GM19455 (cell line): ENCODE measurements around the gene ROR1.

Source experiments
- ATAC-seq: cut with Tn5 transposase; IDR thresholded peaks from one replicate; pipeline ENCODE4 v1.9.1; 2021; ENCODE audit not compliant: unreplicated experiment

ROR1 gene

DNA sequence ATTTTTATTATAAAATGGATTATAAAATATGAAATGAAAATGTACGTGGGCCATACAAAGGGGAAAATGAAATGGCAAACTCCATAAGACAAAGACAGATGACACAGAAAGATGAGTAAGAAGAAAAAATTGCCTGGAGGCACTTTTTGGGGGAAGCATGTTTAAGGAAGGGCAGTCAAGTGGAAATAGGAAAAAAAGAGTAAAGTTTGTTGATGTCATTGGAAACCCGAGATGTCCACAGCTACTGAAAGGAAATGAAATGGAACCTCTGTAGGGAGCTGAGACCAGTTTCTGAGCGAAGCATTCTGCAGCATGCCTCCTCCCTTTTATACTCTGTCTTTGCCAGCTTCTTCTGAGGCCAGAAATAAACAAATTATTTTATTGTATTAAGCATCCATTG is 226.2 kb downstream of the ROR1 start:
- ATAC-seq, result no peak

DNA sequence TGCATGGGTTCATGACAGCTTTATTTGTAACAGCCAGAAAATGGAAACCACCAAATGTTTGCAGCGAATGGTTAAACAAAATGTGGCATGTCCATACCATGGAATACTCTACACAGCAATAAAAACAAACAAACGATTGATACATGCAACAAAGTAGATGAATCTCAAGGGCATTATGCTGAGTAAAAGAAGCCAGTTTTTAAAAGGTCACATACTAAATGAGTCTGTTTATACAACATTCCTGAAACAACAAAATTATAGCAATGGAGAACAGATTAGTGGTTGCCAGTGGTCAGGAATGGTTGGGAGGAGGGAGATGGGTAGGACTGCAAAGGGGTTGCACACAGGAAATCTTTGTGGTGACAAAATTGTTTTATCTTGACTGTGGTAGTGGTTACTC is 227.2 kb downstream of the ROR1 start:
- no peak for ATAC-seq

DNA sequence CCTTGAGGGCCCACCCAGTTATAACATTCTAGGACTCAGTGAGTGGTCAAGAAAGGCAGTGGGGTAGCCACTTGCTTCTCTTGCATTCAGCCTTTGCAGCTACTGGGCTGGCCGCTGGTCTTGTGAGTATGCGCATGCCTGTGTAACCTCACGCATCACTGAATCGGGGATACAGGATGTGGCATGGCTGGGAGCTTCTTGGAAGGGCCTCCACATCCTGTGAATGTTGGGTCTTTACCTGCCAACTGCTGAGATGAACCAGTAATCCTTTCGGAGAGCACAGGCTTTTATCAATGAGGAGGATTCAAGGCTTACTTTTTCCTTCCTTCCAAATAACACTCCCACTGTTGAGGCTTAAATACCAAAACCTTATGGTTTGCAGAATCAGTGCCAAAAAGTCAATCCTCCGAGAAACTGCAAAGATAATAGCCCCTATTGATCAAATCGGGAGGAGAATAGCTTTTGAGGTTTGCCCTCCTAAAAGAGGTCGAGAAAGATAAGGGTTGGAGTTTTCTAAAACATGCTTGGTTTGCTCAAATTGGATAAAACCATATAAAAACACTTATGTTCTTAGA is 230.7 kb downstream of the ROR1 start:
- ATAC-seq, result no peak

DNA sequence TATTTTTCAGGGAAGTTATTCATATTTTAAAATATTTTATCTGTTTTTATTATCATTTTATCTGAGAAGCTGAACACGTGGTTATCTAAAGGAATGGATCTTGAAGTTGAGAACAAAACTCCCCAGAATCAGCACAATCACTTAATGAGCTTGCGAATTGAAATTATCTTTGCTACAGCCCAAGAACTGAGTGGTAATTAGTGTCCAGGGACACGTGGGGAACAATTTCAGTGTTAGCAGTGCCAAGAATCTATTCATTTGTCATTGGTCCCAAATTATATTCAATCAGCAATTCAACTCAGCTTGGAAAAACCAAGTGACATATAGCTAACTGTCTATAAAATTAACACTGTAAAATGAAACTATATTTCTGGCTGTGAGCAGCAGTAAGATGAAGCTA is 232.0 kb downstream of the ROR1 start:
- no peak for ATAC-seq

DNA sequence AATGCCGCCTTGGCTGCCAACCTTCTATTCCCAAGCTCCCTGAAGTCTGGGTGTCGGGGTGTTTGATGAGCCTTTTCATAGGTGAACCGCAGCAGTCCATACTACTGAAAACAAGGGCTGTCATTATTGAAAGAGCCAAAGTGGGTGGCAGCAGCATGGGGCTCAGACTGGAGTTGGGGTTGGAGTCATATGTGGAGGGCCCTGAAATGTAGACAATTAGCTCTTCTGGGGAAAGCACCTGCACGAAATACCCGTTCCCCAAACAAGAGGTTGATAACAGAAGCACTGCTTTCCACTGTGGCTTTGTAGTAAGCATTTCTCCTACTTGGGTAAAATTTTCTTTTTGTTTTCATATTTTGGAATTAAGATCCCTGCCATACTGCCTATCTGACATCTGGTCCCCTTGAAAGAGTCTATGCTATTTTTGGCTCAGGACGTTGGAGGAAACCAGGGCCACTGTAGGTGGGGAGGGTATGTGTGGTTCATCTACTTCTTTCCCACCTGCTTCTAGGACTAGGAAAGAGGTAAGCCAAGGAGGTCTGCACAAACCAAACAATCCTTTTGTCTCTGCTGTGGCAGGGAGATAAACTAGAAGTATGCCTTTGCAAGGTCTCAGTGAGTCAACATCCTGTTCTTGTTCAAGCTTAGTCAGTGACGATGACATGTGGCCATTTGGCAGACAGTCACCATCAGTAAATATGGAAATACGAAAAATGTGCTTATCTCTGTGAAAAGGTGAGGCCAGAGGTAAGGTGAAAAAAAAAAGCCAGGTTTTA is 232.6 kb downstream of the ROR1 start:
- ATAC-seq, result no peak

DNA sequence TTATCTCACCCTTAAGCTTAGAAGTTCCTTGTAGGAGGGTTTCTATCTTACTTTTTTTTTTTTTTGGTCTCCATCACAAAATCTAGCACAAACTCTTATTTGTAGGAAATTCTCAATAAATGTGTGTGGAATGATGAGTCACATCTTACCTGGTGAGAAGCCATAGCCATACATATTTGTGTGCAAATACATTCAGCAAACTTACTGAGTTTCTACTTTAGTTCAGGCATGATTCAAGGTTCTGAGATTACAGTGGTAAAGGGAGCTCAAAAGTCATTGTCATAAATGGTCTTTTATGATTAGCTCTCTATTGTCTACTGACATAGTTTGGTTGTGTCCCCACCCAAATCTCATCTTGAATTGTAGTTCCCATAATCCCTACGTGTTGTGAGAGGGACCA is 236.5 kb downstream of the ROR1 start:
- no peak for ATAC-seq

DNA sequence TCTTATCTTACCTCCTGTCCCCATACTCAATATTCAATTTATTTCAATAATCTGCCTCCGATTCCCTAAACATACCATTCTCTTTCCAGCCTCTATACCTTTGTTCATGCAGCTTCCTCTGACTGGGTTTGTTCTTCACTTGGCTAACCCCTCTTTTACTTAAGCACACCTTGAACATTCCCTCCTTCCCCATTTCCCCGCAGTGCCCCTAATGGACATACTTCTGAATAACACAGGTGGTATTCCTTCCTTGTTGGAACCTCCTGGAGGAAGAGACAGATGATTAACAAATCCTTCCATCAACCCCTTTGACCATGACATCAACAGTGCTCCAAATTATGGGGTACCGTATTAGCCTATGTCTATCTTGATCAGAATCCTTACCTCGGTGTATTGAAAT is 239.6 kb downstream of the ROR1 start:
- ATAC-seq, result no peak

DNA sequence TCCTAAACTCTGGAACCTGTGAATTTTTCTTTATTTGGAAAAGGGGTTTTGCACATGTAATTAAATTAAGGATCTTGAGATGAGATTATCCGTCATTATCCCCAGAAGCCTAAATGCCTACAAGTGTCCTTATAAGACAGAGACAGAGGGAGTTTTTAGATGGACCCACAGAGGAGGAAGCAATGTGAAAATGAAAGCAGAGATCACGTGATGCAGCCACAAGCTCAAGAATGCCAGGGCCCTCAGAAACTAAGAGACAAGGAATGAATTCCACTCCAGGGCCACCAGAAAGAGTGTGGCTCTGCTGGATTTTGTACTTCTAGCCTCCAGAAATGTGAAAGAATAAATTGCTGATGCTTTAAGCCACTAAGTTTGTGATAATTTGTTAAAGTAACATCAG is 246.0 kb downstream of the ROR1 start:
- peak; percentile 71 for ATAC-seq

DNA sequence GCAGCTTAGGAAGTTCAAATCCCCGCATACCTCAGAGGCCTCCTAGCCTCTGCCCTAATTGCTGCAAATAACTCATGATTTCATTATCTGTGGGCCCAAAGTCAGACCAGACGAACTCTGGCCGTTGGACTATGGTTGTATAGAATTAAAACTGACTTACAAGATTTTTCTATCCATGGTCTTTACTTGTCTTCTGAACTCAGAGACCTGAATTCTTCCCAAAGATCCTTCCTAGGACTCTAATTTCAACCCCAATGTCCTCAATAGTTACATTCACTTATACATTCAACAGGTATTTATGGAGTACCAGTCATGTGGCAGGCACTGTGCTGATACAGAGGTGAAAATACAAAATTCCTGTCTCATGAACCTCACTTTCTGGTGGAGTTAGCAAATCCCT is 247.2 kb downstream of the ROR1 start:
- ATAC-seq, result no peak

DNA sequence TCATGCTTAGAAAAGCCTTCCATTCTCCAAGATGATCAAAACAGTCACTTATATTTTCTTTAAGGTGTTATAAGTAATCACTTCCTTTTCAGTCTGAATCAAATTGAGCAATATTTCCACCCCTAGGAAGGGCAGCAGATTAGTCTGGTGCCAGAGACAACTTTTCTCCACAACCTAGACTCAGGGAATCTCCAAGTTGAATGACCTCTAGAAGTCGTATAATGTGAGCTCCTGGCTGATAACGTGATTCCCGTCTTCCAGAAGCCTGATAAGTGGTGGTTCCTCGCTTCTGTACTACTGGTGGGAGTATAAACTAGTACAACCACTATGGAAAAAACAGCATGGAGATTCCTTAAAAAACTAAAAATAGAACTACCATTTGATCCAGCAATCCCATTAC is 251.2 kb downstream of the ROR1 start:
- no peak for ATAC-seq

DNA sequence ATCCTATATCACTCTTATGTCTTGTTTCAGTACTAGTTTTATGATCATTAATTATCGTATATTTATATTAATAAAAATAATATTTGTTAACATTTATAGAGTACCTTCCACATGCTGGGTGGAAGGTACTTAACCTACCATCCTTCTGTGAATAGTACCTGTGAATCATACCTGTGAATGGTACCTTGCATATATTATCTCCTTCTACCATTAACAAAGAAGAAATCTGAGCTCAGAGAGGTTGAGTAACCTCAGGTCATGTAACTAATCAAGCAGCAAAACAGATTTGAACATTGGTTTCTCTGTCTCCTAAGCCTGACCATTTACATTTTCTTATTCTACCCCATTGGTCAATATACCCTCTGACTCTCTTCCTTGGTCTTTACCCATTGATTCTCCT is 255.2 kb downstream of the ROR1 start:
- ATAC-seq, result no peak

DNA sequence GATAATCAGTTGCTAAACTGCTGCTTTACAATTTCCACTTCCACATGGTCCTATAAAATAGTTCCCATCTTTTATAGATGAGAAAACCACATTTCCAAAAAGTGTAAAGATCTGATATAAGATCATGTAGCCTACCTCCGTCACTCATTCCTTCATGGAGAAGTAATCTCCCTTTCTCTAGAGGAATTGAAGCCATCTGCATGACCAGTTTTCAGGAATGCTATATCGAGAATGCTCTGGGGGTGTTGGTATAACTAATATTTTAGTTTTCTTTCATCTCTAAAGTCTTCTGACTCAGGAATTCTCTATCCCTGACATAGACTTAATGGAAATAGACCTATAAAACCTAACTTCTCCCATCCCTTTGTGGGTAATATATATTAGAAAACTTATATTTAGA is 256.6 kb downstream of the ROR1 start:
- ATAC-seq, result no peak

DNA sequence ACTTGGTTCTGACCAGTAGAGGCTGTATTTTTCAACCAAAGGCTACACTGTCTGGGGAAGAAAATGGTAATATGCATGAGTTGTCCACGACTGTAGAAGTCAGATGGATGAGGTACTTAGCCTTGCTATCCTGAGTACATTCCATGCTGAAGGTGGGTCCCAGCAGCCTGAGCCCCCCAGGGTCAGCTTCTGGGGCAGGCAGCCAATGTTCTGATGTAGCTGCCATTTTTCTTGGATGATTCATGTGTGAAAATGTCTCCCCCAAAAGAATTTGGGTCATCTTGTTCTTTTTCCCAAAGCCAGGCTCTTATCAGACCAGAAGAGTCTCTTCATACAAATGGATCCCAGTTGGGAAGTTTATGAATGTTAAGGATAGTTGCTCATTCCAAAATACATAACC is 257.4 kb downstream of the ROR1 start:
- no peak for ATAC-seq

DNA sequence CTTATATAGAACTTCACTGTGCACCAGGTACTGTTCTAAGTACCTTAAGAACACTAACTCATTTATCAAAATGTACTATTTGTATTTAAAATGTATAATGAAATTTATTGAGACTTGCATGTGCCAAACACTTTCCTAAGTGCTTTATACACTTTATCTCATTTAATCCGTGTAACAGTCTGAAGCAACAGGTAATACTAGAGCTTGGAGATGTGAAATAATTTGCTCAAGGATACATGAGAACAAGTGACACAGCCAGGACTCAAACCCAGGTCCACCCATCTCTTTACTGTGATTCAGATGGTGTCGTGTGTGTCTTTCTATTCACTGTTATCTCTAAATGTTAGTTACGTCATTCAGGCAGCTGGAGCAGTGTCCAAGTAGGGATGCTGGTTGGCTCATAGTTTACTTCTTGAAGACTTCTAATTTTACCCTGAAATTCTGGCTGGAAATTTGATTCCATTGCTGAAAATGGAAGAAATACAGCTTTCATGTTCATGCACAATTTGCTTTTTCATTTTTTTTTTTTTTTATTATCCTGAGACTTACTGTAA is 259.9 kb downstream of the ROR1 start:
- no peak for ATAC-seq

DNA sequence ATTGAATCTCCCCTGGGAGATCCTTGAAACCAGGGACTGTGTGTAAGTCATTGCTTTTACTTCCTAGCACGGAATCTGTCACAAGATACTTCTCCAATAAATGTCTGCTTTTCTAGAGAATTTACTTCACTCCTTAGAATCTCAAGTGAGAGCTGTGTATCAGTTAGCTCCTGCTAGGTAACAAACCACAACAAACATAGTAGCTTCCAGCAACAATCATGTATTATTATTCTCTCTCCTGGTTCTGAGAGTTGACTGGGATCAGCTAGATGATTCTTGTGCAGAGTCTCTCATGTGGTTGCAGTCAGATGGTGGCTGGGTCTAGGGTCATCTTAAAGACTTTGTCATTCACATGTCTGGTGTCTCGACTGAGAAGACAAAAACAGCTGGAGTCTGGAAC is 262.7 kb downstream of the ROR1 start:
- ATAC-seq, result no peak

DNA sequence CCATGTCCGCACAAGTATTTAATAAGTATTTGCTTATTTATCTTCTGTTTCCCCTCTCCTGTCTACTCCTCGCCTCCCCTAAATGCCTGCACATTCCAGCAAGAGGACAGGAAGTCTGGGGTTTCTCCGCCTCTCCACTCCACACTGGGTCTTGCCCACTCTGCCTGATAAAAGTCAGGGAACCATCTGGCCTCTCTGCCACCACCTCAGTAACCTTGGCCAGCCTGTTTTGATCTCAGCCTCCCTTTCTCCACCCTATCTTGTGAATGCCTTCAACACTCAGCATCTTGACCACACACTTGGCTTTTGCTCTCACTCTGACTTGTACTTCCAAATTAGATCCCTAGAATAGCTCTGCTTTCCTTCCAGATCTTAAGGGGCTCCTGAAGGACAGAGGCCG is 264.3 kb downstream of the ROR1 start:
- no peak for ATAC-seq

DNA sequence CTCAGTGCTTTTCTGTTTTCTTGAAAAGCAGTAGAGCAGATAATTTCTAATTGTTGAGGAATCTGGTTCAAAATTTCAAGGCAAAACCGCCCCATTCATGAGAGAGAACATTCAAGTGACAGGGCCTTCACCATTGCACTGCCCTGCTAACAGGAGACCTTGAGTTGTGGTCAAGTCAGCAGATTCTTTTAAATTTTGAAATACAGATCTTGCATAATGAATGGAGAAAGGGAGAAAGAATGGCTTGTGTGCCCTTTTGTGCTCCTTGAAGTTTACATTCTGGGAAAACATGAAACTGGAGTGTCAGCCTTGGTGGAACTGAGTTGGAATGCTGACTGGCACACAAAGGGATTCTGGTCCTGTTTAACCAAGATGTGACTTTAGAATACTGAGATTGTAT is 265.1 kb downstream of the ROR1 start:
- no peak for ATAC-seq

DNA sequence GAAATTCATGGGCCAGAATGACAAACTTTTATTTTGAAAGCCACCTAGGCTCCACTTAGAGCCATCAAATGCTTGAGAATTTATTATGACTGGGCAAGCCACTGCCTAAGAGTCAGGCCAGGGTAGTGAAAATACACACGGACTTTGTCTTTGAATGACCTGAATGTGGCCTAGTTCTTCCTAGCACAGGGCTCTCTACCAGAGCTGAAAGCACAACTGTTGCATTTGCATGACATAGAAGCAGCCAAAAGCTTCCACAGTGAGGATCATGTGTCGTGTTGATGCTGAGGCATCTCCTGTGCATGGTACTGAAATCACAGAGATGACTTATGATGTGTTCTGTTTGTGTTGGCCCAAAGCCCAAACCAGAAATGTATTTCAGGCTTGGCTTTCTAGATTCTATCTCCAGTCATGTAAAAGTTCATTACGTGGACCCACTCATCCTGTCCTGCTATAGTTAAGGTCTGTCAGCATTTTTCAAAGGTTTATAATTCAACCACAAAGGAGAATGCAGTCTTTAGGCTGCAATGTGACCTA is 265.6 kb downstream of the ROR1 start:
- ATAC-seq, result no peak

DNA sequence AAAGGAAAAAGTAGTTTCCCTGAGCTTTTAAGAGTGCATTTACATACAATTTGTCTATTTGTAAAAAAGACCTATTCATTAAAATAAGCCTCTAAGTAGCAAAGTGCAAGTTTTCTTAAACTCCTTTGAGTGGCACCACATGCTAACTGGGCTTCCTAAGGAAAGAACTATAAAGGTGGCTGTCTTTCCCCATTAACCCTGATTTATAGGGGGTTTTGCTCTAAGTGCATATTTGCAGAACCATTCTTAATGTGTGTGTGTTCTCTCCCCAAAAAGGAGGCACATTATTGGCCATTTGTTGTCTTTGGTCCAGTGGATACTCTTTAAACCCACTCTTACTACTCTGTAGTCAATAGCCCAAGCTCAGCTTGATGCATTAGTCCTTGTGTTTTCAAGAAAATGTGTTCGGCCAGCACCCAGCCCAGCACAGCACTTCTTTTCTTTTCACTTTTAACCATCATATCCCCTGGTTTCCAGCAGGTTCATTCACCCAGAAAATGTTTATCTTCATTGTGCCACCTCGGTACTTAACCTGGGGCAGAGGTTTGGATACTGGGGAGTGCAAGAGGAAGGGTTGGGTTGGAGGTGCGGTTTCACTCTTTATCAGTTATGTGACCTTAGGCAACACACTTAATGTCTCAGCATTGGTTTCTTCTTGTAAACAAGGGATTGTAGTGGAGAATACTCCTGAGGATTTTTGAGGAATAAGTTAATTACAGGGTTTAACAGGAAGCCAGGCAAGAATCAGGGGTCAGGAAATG is 267.7 kb downstream of the ROR1 start:
- no peak for ATAC-seq

DNA sequence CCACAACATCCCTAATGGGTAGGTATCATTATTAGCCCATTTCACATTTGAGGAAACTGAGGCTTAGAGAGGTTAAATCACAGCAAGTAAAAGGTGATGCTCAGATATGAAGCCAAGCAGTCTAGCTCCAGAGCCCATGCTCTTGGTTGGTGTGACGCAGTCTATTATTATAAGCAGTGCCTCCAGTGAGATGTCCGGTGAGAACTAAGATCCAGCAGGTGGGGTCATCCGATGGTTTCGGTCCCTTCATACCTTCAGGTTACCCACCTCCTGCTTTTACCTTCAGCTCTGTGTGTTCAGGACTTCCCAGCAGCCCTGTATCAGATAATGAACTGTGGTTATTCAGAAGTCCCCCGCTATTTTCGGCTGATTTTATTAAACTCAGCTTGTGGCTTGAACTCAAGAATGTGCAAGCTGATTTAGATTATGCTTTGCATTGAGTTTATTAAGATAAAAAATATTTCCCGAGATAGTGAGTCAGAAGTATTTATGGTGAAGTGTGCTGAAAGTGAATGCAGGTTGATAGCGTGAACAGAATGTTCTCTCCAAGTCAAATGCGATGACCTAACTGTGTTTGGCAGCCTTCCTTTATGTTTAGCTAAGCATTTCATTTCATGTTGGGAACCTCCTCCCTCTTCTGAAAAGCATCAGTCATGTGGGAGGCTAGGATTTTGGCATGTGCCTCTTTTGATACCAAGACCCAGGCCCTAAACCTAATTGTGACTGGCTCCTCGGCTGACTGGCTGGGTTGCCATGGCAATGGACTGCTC is 268.7 kb downstream of the ROR1 start:
- ATAC-seq, result no peak

DNA sequence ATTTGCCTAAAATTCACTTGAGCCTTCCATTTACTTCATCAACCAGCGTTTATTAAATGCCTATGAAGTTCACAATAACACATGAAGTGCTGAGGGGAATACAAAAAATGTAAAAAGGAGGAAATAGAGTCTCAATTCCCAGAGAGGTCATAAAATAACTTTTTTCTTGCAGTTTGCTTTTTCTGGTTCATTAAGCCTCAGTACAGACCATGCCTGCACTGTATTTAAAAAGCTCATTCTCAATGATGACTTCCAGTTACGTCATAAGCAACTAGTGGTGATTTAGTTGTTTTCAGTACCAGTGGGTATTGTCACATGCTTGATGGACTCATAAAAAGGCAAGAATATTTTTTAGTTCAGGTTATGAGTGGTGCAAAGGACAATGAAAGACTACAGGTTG is 269.5 kb downstream of the ROR1 start:
- no peak for ATAC-seq
